ENCODE results near the gene SHPK. TPM values are rescaled to one million over a fixed set of nuclear protein-coding genes. Genes with fewer than 3 reads are reported as not detected.

The SHPK gene
- polyA plus RNA-seq, 3 donors from 2014 or later, result 2.6 to 8.1 (median 6.4) TPM

Other genes starting within 250 kb of the SHPK start
- 1 to 10 TPM in 1 of 3 donors, not detected in 2; 3.8 TPM for gene OR3A2, start 249.9 kb downstream of the SHPK start, polyA plus RNA-seq
- not detected for gene OR1E1, start 237.8 kb downstream of the SHPK start, polyA plus RNA-seq
- gene OR3A3, start 224.9 kb downstream of the SHPK start, polyA plus RNA-seq, result not detected
- gene OR1E2, start 202.4 kb downstream of the SHPK start, polyA plus RNA-seq, result not detected
- gene SPATA22, start 164.4 kb downstream of the SHPK start, polyA plus RNA-seq, result not detected
- not detected for gene ASPA, start 160.3 kb downstream of the SHPK start, polyA plus RNA-seq
- 1 to 10 TPM in 1 of 3 donors, under 1 TPM in 2; 0.05 to 1.3 (median 0.39) TPM for gene TRPV3, start 78.4 kb downstream of the SHPK start, polyA plus RNA-seq
- 1 to 10 TPM in 1 of 3 donors, under 1 TPM in 1, not detected in 1; 0.08 to 1.1 TPM for gene TRPV1, start 26.8 kb downstream of the SHPK start, polyA plus RNA-seq
- gene CTNS, start 510 bp upstream of the SHPK start, polyA plus RNA-seq, result 10 to 100 TPM in 1 of 3 donors, 1 to 10 TPM in 2; 6.0 to 12.7 (median 7.2) TPM
- 10 to 100 TPM; 36.1 to 49.2 (median 41.5) TPM for gene TAX1BP3, start 32.3 kb upstream of the SHPK start, polyA plus RNA-seq
- gene EMC6, start 32.6 kb upstream of the SHPK start, polyA plus RNA-seq, result 100 to 1,000 TPM; 104 to 137 (median 135) TPM
- 1 to 10 TPM; 5.9 to 8.9 (median 8.4) TPM for gene P2RX5, start 59.9 kb upstream of the SHPK start, polyA plus RNA-seq
- gene HASPIN, start 87.7 kb upstream of the SHPK start, polyA plus RNA-seq, result under 1 TPM in 2 of 3 donors, not detected in 1; 0.20 to 0.47 TPM
- gene ITGAE, start 164.9 kb upstream of the SHPK start, polyA plus RNA-seq, result 10 to 100 TPM; 68.2 to 81.9 (median 81.8) TPM
- gene NCBP3, start 210.0 kb upstream of the SHPK start, polyA plus RNA-seq, result 10 to 100 TPM in 2 of 3 donors, 1 to 10 TPM in 1; 5.7 to 18.3 (median 11.5) TPM

All from immature natural killer cell (primary cell).